Pons (tissue), 1 donor: ENCODE data around the gene C16orf86.

Experiments used
- DNase-seq: peaks from one replicate; pipeline ENCODE4 v3.0.0-alpha.2; 2016; ENCODE audit warnings: low spot score

C16orf86 gene, protein sequence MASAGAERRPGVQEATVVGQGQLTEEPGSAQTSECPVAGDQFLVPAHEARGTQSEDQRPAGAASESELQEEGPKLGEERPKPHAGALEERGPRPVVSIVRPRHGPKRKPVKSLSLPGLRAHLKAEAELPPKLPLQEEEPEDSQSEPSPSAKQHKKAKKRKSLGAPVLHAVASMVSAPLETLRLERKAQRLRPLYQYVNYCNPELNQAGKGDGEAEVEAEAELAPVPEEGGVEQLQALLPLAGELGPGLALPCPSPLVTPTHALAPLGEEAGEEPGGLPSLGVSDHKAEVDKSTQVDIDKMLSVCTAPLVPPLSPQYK

DNA sequence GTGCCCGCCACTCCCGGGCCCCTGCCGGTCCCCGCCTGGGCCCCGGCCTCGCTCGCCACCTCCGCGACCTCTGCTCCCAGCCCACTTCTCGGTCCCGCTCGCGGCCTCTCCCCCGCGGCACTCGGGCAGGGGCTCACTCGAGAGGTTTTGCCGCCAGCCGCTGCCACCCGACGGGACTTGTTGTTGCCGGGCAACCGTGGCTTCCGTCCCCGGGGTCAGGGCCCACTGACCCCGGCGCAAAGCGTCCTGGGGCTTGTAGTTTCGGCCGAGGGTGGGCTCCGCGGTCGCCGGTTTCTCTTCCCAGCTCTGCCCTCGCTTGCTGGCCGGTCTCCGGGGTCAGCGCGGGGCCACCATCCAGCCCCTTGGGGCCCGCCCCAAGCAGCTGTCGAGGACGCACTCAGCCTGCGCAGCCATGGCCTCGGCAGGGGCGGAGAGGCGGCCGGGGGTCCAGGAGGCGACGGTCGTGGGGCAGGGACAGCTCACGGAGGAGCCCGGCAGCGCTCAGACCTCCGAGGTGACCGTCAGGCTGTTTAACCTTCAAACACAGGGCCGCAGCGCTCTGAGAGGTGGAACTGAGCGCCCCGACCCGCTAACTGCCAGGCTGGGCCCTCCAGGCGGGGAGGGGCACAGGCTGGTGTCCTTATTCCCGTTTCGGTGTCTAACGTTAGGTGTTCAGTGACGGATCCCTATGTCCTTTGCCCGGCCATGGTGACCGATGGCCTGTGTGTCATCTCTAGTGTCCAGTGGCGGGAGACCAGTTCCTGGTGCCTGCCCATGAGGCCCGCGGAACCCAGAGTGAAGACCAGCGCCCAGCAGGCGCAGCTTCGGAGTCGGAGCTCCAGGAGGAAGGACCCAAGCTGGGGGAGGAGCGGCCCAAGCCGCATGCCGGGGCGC, at the start of gene C16orf86, which contains the start of gene ENKD1:
C16orf86 (plus strand) TSS at position 256 of the 894 bp plus-strand sequence; CDS start at position 413, 157 bp downstream.
ENKD1 (minus strand) TSS at position 192 of the 894 bp plus-strand sequence. CDS start 308 bp downstream, outside the sequence.
- DNase-seq, result peak; percentile 71

DNA sequence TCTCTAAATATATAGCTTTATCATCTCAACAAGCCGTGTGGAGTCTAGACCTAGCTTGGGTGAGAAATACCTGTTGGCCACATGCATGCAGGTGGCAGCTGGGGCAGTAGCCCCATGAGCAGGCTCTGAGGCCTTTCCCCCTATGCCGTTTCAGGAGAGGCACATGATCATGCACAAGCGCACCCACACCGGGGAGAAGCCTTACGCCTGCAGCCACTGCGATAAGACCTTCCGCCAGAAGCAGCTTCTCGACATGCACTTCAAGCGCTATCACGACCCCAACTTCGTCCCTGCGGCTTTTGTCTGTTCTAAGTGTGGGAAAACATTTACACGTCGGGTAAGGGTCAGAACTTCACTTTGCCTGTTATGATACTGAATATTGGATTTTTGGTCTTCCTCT, 38.4 kb upstream of the C16orf86 start:
- DNase-seq, result no peak

DNA sequence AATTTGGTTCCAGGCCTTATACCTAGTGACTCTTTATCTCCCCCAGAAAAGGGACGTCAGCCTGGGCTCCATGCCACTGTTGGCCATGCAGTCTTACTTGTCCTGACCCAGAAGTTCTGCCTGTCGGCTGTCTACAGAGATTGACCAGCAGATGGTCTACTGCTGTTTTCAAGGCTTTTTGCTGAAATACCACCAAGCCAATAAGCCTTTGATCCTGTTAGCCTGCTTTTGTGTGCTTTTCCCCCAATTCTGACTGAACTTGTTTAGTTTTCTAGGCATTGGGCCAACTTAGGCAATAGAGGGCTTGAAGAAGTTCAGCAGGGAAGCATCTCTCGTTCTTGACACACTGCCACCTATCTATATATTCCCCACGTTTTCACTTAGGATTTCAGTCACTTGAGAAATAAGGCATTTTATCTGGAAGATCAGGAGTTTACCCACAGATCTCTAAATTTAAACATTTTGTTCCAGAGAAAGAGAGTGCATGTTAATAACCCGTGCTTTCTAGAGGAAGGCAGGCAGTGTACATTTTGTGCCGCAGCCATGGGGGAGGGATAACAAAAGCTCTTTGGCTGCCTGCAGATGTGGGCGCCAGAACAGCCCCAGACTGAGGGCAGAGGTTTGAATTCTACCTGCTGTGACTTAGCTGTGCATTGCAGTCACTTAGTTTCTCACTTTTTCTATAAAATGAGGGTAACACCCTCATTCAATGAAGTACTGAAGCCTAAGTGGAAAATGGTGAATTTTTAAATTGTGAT, 34.0 kb upstream of the C16orf86 start:
- DNase-seq, result peak; percentile 24

DNA sequence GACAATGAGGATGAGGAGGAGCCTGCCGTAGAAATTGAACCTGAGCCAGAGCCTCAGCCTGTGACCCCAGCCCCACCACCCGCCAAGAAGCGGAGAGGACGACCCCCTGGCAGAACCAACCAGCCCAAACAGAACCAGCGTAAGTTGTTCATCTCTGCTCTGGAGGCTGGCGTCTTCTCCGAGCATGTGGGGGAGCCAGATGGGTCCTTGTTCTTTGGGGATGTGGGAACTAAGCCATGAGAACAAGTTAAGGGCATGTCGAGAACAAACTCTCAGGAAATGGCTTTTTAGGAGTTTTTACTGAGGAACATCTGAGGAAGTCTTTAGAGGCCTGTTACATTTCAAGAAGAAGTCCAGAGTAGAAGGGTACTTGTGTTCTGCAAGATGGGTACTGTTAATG, 29.9 kb upstream of the C16orf86 start:
- no peak for DNase-seq

DNA sequence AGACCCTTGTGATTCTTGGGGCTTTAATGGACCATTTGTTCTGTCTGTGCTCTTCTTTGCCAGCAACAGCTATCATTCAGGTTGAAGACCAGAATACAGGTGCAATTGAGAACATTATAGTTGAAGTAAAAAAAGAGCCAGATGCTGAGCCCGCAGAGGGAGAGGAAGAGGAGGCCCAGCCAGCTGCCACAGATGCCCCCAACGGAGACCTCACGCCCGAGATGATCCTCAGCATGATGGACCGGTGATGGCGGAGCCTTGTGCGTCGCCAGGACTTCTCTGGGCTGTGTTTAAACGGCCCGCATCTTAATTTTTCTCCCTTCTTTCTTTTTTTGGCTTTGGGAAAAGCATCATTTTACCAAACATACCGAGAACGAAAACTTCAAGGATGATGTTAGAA, 29.0 kb upstream of the C16orf86 start:
- DNase-seq, result no peak

DNA sequence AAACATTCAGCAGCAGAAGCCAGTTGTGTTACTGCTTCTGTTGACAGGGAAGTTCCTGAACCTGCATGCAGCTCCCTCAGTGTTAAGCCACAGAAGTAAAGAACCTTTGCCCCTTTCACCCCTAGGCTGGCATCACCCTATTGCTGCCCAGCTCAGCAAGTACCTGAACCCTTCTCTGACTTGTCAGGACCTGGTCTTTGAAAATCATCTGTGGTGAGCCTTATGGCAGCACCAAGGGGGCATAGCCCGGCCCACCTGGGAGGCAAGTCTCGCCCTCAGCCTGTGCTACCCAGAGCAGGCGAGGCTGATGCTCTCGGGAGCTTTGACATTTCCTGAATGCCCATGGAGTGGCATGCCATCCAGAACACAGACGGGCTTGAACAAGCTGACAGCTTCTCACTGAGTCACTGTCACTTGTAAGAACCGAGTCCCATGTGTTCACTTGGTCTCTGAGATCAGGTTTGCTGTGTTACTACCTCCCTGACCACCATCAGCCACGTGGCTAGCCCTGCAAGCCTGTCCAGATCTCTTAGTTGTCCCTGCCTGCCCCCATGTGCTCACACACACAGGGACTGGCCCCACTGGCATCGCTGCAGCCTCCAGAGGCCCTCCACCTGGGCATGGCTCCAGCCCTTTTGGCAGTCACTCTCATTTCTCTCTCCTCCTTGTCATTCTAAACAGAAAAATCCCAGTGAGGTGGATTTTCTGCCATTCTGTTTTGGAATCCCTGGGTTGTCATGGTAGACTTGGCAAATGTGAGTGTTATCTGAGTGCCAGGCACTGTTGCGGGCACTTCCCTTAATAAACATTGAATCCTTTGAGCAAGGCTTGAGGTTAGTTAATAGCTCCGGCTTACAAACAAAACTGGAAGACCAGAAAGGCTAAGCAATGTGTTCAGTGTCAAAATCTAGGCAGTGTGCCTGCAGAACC, 24.6 kb upstream of the C16orf86 start:
- DNase-seq, result peak; percentile 76

DNA sequence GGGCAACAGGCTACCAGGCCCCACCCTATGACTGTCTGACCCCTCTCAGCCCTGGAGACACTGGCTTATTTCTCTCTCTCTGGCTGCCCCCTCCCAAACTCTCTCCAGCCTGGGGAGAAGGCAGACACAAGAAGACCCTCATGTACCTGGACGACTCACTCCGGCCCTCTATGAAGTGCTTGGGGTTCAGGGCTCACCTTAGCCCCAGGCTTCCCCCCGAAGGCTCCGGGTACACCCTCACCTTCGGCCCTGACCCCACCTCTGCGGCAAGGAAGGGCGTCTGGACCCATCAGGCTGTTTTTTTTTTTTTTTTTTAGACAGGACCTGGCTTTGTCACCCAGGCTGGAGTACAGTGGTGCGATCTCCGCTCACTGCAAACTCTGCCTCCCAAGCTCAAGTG, 22.6 kb upstream of the C16orf86 start:
- DNase-seq, result no peak

DNA sequence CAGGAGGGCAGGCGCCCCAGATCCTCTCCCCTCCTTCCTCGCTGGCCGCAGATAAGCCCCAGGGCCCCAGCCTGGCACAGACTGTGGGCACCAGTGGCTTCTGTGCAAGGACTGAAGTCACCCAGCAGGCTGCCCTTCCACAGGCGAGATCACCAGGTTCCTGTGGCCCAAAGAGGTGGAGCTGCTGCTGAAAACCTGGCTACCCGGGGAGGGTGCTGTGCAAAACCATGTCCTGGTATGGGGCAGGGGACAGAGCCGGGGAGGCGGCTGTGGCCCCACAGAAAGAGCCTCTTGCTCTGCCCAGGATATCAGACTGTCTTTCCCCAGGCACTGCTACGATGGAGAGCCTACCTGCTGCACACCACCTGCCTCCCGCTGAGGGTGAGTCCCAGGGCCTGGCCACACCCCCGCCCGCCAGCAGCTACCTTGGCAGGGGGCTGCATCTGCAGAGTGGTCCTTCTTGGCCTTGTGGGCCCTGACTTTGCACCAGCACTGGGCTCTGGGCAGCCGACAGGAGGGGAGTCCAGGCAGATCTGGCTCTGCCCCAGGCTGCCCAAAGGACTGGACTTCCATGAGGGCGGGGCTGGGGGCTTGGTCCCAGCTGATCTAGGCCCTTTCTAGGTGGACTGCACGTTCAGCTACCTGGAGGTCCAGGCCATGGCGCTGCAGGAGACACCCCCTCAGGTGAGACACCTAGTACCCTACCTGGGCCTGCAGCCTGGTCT, 21.1 kb upstream of the C16orf86 start:
- DNase-seq, result no peak

DNA sequence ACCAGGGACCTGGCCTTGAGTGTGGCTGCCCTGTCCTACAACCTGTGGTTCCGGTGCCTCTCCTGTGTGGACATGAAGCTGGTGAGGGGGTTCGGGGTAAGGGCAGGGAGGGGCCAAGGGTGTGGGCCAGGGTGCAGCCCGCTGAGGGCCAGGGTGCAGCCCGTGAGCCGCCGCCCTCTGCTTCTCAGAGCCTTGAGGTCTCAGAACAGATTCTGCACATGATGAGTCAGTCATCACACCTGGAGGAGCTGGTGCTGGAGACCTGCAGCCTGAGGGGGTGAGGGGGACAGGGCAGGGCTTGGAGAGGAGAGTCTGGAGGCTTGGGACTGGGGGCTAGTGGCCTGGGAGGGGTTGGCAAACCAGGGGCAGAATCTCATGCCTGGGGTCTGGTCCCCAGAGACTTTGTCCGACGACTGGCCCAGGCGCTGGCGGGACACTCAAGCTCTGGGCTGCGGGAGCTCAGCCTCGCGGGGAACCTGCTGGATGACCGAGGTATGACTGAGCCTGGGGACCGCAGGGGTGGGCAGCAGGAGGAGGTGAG, 19.4 kb upstream of the C16orf86 start:
- no peak for DNase-seq

DNA sequence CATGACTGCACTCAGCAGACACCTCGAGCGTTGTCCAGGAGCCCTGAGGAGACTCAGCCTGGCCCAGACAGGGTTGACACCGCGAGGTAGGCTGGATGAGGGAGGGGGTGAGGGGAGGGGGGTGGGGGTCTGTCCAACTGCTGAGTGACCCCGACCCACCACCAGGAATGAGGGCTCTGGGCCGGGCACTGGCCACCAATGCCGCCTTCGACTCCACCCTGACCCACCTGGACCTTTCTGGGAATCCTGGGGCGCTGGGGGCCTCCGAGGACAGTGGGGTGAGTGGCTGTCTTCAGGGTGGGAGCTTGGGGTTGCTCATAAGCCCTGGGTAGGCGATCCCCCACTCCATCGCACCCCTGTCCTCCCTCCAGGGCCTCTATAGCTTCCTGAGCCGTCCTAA, 18.9 kb upstream of the C16orf86 start:
- no peak for DNase-seq

DNA sequence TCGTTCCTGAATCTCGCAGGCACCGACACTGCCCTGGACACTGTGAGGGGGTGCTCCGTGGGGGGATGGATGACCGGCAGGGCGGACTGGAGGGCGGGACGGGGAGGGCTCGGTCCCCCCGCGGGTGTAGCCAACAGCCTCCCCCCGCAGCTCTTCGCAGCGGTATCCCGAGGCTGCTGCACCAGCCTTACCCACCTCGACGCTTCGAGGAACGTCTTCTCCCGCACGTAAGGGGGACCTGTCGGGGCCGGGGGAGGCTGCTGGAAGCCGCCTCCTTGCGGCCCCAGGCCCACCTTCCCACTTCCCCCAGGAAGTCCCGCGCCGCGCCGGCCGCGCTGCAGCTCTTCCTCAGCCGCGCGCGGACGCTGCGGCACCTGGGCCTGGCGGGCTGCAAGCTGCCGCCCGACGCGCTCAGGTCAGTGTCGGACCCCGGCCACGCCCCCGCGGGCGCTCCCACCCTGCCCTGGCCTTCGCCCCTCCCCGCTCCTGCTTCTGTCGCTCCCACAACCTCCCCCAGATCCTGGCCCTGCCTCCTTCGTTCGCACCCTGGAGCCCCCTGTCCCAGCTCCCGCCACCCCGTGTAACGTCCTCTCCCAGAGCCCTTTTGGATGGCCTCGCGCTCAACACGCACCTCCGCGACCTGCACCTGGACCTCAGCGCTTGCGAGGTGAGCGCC, 18.4 kb upstream of the C16orf86 start:
- no peak for DNase-seq

DNA sequence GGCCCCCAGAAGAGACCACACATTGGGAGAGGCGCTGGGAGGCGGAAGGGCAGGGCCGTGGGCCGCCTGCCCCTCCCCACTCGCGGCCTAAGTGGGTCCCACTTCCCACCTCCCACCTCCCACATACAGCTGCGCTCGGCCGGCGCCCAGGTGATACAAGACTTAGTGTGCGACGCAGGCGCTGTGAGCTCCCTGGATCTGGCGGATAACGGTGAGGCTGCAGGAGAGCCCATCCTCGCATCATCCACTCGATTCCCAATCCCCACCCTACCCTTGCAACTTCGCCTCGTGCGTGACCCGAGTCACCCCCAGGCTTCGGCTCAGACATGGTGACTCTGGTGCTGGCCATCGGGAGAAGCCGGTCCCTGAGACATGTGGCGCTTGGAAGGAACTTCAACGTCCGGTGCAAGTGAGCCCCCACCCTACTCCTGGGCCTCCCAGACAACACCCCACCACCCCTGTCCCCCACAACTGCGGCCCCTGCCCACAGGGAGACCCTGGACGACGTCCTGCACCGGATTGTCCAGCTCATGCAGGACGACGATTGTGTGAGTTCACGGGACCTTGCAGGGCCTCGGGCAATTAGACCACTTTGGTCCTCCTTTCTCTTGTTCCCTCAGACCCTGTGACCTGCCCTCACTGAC, 17.7 kb upstream of the C16orf86 start:
- DNase-seq, result no peak

DNA sequence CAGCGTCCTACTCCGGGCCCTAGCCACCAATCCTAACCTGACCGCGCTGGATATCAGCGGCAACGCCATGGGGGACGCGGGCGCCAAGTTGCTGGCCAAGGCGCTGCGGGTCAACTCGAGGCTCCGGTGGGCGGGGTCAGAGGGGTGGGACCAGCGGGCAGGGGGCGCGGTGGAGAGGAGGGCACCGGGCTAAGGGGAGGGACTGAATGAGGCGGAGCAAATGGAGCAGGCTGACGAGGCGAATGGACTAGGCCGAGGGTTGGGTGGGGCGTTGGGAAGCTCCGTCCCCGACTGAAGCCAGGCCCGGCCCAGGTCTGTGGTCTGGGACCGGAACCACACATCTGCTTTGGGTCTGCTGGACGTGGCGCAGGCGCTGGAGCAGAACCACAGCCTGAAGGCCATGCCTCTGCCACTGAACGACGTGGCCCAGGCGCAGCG, 17.1 kb upstream of the C16orf86 start:
- no peak for DNase-seq

DNA sequence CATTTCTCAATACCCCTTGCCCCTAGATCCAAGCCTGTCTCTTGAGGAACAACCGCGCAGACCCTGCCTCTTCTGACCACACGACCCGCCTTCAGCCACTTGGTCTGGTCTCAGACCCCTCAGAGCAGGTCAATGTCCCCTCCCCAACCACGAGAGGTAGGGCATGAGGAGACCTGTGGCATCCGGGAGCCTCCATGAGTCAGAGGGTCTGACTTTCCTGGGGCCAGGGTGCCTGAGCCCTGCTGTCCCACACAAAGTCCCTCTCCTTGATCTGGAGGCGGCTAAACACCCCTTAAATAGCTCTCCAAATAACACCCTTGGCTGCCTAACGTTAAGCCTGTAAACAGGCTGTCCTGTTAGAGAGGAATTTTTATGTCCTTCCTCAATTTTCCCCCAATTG, 16.6 kb upstream of the C16orf86 start:
- DNase-seq, result no peak

DNA sequence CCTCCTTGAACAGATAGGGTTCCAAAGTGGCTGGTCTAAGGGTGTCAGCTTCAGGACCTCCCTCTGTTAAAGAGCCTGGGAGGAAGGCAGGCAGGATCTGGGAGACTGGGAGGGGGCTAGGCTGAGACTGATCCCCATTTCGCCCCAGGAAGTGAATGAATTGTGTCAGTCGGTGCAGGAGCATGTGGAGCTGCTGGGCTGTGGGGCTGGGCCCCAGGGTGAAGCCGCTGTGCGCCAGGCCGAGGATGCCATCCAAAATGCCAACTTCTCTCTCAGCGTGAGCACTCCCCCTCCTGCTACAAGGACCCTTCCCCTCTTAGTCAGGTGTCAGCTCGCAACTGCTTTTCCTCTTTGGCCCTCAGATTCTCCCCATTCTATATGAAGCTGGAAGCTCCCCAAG, 15.6 kb upstream of the C16orf86 start:
- DNase-seq, result no peak

DNA sequence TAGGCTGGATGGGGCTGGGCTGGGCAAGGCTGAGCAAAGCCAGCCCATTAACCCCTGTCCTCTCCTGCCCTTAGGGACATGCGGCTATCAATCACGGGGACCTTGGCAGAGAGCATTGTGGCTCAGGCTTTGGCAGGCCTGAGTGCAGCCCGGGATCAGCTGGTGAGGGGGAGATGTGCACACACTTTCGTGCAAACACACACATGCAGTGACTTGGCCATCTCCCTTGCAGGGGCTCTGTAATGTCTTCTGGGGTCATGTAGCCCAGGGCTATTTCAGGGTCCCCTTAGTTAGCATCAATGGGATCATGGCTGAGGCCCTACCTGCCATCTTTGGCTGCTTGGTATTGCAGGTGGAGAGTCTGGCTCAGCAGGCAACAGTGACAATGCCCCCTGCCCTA, 14.8 kb upstream of the C16orf86 start:
- no peak for DNase-seq

DNA sequence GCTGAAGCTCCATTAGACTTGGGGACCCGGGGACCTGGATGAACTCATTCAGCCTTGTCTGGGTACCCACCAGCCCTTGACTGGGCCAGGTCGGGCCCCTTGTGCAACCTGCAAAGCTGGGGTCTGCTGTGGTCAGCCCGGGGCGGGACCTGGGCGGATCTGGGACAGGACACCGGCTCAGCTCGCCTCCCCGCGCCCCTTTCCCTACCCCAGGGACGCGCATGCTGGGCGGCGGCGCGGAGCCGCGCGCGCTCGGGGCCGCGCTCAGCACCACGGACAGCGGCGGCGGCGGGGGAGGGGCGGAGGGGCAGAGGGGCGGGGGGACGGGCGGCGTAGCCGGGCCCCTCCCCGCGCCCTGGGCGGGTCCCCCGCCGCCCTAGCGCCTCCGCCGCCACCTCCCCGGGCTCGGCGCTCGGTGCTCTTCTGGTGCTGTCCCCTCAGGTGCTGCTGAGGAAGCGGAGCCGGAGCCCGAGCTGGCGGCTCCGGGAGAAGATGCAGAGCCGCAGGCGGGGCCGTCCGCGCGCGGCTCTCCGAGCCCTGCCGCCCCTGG, 14.0 kb upstream of the C16orf86 start:
- DNase-seq, result no peak

DNA sequence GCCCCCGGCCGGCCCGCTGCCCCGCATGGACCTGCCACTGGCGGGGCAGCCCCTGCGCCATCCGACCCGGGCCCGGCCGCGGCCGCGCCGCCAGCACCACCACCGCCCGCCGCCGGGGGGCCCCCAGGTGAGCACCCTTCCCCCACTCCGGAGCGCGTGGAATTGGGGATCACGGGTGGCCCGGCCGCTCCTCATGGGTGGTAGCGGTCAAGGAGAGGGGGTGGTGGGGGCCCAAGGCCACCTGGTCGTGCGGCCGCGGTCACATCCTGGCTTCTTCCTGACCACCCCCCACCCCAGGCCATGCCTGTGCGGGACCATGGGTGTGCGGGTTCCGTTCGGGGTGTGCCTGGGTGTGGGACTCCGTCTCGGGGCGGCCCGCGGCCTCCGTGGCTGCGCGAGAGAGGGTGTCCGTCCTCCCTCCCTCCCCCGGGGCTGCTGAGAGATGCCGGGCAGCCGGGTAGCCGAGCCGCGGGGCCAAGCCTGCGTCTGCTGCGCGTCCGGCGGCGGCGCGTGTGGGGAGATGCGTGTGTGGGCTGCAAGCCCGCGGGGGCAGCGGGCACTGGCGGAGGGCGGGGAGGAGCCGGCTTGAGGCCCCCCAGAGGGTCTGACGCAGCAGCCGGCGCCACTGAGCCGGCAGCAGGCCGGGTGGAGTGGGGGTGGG, 13.4 kb upstream of the C16orf86 start:
- DNase-seq, result no peak
